ENCODE measurements around the gene LRRN4. TPM values are rescaled to one million over a fixed set of nuclear protein-coding genes. Genes with fewer than 3 reads are reported as not detected.

LRRN4 gene
- total and polyA plus RNA-seq, 2 of the 8 experiments (the other 6 are each of a cell fraction or from before 2014, with no cell fraction given) = 0.21 to 0.89 TPM

- FAIRE-seq (no peak), DNase-seq (ENCODE audit: low read depth in 1 of 2, low spot score in 2 of 2) (no peak)
- H4K8ac ChIP-seq (ENCODE audit: extremely low read depth, insufficient read depth, low read length) = no peak overlapping the region
- H3K9me3 ChIP-seq (ENCODE audit: insufficient read depth in 2 of 2, low read depth in 1 of 2, low read length in 1 of 2) = no peaks in the 10 kb centered on the region
- H3K4me2 ChIP-seq (ENCODE audit: insufficient read depth in 1 of 2, low read depth in 2 of 2, low read length in 2 of 2) = no peak overlapping the region
- H3K4me3 ChIP-seq (ENCODE audit: extremely low read depth in 1 of 4, insufficient read depth in 2 of 4, low read depth in 3 of 4, low read length in 4 of 4) = no peak overlapping the region
- no peak overlapping the region for H2BK12ac ChIP-seq (ENCODE audit: low read depth, low read length)
- H3K79me1 ChIP-seq (ENCODE audit: low read depth, low read length) = no peaks in the 10 kb centered on the region
- peaks cover 2 to 26% (median 6%) of the 10 kb centered on the region in 4 experiments; a peak in 4 of 8 replicates for H3K36me3 ChIP-seq (ENCODE audit: control insufficient read depth in 2 of 4, insufficient read depth in 4 of 4, low read length in 3 of 4)
- no peak overlapping the region for H2BK20ac ChIP-seq (ENCODE audit: low read length)
- H3K79me2 ChIP-seq (ENCODE audit: control insufficient read depth in 1 of 2, insufficient read depth in 2 of 2, low read length in 2 of 2) = no peaks in the 10 kb centered on the region
- CTCF ChIA-PET (ENCODE audit: partially characterized antibody) = interaction anchor here (0.6 to 1.4 kb wide), 3 partner anchors 13 to 74 kb away, joined by 3 to 4 read pairs (median 4); no protein-coding TSS in a partner anchor
- H3K14ac ChIP-seq (ENCODE audit: insufficient read length) = no peak overlapping the region
- H4K5ac ChIP-seq (ENCODE audit: insufficient read length, low read depth, low read length) = no peak overlapping the region
- H2AK5ac ChIP-seq (ENCODE audit: low read depth, low read length) = no peak overlapping the region
- no peak overlapping the region for H2AFZ ChIP-seq (ENCODE audit: low read length)
- H2BK15ac ChIP-seq (ENCODE audit: low read length) = no peak overlapping the region
- no peak overlapping the region for H3K56ac ChIP-seq (replicated peaks; ENCODE audit: insufficient read length, low read depth, low read length)
- no peak overlapping the region for H2BK120ac ChIP-seq (replicated peaks; ENCODE audit: low read depth, low read length)
- no peak overlapping the region for H3K23ac ChIP-seq (ENCODE audit: insufficient read length)
- H3K18ac ChIP-seq (ENCODE audit: extremely low read depth, low read length) = no peak overlapping the region
- no peaks in the 10 kb centered on the region for H4K20me1 ChIP-seq (replicated peaks in 1 of 2; ENCODE audit: control insufficient read depth in 1 of 2, insufficient read depth in 2 of 2, low read length in 2 of 2)
- no peak overlapping the region for H3K27ac ChIP-seq (ENCODE audit: low read depth, low read length)
- POLR2A ChIA-PET (ENCODE audit: partially characterized antibody) = interaction anchor here (1.4 kb wide), 1 partner anchor 13 kb away, joined by 4 read pairs; no protein-coding TSS in a partner anchor
- H3K27me3 ChIP-seq (replicated peaks in 1 of 4; ENCODE audit: control insufficient read depth in 3 of 4, extremely low read depth in 1 of 4, insufficient read depth in 3 of 4, low read length in 3 of 4) = no peaks in the 10 kb centered on the region
- no peak overlapping the region for H3K9ac ChIP-seq (replicated peaks in 1 of 4; ENCODE audit: extremely low read depth in 1 of 4, low read depth in 3 of 4, low read length in 3 of 4)
- H3K23me2 ChIP-seq (ENCODE audit: low read depth, low read length) = no peaks in the 10 kb centered on the region
- WGBS, 2 experiments (ENCODE audit: extremely low coverage in 1 of 2, insufficient coverage in 1 of 2, insufficient read length in 1 of 2, insufficient replicate concordance in 2 of 2, low coverage in 1 of 2, low lambda C conversion rate in 2 of 2, missing lambda C conversion rate in 1 of 2) = 92% methylated on average over 6 of the region's 8 CpGs; no CpG with 5 or more reads in 1 of the 2 experiments
- H3K4ac ChIP-seq (replicated peaks; ENCODE audit: insufficient read length, low read depth, low read length) = no peak overlapping the region
- H2BK5ac ChIP-seq (ENCODE audit: low read depth, low read length) = no peak overlapping the region
- H3K4me1 ChIP-seq (replicated peaks in 1 of 4; ENCODE audit: control insufficient read depth in 3 of 4, insufficient read depth in 4 of 4, low read length in 3 of 4) = no peaks in the 10 kb centered on the region
- H4K91ac ChIP-seq (replicated peaks; ENCODE audit: insufficient read length, low read length) = no peak overlapping the region
- TF ChIP-seq SIX5 (IDR thresholded peaks at IDR 0.05; ENCODE audit: low read depth, low read length) = no peak
- TF ChIP-seq POLR2AphosphoS5 (IDR thresholded peaks at IDR 0.05; ENCODE audit: low read depth, low read length) = no peak
- no peak for TF ChIP-seq TAF7 (optimal IDR thresholded peaks at IDR 0.05; ENCODE audit: borderline replicate concordance, low read depth, low read length)
- no peak for TF ChIP-seq SP1 (IDR thresholded peaks at IDR 0.05; ENCODE audit: low read depth, low read length)
- no peak for TF ChIP-seq NANOG (IDR thresholded peaks at IDR 0.05; ENCODE audit: insufficient read depth, low read depth, low read length, poor library complexity, severe bottlenecking)
- no peak for TF ChIP-seq NRF1 (IDR thresholded peaks at IDR 0.05; ENCODE audit: low read depth, low read length)
- no peak for TF ChIP-seq RNF2 (IDR thresholded peaks at IDR 0.05; ENCODE audit: borderline replicate concordance, low read depth, low read length, missing control alignments, poor library complexity, severe bottlenecking)
- no peak for TF ChIP-seq PHF8 (conservative IDR thresholded peaks at IDR 0.05; ENCODE audit: low read depth, low read length)
- TF ChIP-seq E2F6 (IDR thresholded peaks at IDR 0.05) = no peak
- TF ChIP-seq SUZ12 (IDR thresholded peaks at IDR 0.05; ENCODE audit: low read length) = no peak
- TF ChIP-seq HDAC6 (IDR thresholded peaks at IDR 0.05; ENCODE audit: low read depth, low read length) = no peak
- TF ChIP-seq SP2 (IDR thresholded peaks at IDR 0.05; ENCODE audit: low read length) = no peak
- TF ChIP-seq JUN (IDR thresholded peaks at IDR 0.05; ENCODE audit: low read depth, low read length) = no peak
- no peak for TF ChIP-seq KDM1A (IDR thresholded peaks at IDR 0.05; ENCODE audit: borderline replicate concordance, low read length)
Measured at GRCh38 chr20:6091661-6092060, 37.8 kb upstream of the LRRN4 start.

All from H1 (cell line).